Ovary (tissue), 9 donors: Measurements from ENCODE around the gene INPP1. TPM values are rescaled to one million over a fixed set of nuclear protein-coding genes. Genes with fewer than 3 reads are reported as not detected.

Source experiments
- DNase-seq, 5 donors: peaks; one replicate each; pipeline ENCODE4 v3.0.0-alpha.2; 2019 to 2020
- H3K27ac ChIP-seq, 2 donors: fragments of 200-600 bp; one replicate each; pipeline versions ENCODE4 v1.5.1 to v1.8.0; 2019 to 2022
- H3K27me3 ChIP-seq: fragments of 200-600 bp; one replicate; pipeline ENCODE4 v1.8.0; 2022
- H3K36me3 ChIP-seq: fragments of 200-600 bp; sonication (generic); one replicate; pipeline ENCODE4 v1.5.1; 2019
- H3K4me1 ChIP-seq: one replicate; pipeline ENCODE4 v1.8.1; 2013; ENCODE audit warnings: mild to moderate bottlenecking, moderate library complexity; ENCODE audit not compliant: insufficient read depth
- H3K4me3 ChIP-seq: fragments of 200-600 bp; sonication (generic); one replicate; pipeline ENCODE4 v1.5.1; 2017
- H3K9me3 ChIP-seq, 2 donors: fragments of 200-600 bp in 1 of 2; sonication (generic) in 1 of 2; one replicate each; pipeline versions ENCODE4 v1.5.1 to v1.8.1; 2013 to 2019; ENCODE audit warnings: mild to moderate bottlenecking in 1 of 2, moderate library complexity in 1 of 2
- CTCF ChIP-seq, 3 donors: fragments of 450-650 bp in 2 of 3; fragments of 200-600 bp in 1 of 3; IDR thresholded peaks; one replicate each; pipeline versions ENCODE4 v1.5.1 to v1.8.0; 2016 to 2022; ENCODE audit warnings: antibody characterized with exemption in 3 of 3, mild to moderate bottlenecking in 1 of 3
- EP300 ChIP-seq: sonication (generic); formaldehyde crosslinking; IDR thresholded peaks from one replicate; pipeline ENCODE4 v1.6.1; 2017; ENCODE audit warnings: antibody characterized with exemption
- POLR2A ChIP-seq: fragments of 450-650 bp; IDR thresholded peaks from one replicate; pipeline ENCODE4 v1.6.1; 2017; ENCODE audit warnings: antibody characterized with exemption, mild to moderate bottlenecking, moderate library complexity
- WGBS, 3 donors: extraction: QIAGEN DNeasy Blood & Tissue Kit in 1 of 3; methylation state at CpG; one replicate each; pipeline versions ENCODE4 v1.1.5 to v1.1.7; 2013 to 2017; 5-methylcytosine and 5-hydroxymethylcytosine counted together
- intact Hi-C, 4 donors: fragments of 100-400 bp; cut with DNase I; formaldehyde crosslinking; loops; one replicate each; pipeline versions ENCODE4 v1.11.0 to v1.15.1; 2022 to 2023
- polyA plus RNA-seq, 2 donors: library from polyadenylated mRNA; stranded (reverse); fragments of 200-250 nt in 1 of 2; fragments of 350-450 nt in 1 of 2; fragmentation: Illumina TruSeq in 1 of 2; extraction: RNeasy Lipid Tissue Mini Kit (QIAGEN cat#74804) in 1 of 2; gene quantifications; one replicate each; pipeline ENCODE4 v1.2.3, GENCODE V29; 2013 to 2014
- total RNA-seq, 7 donors: library from RNA; depleted of rRNA in 2 of 7; stranded (reverse); fragments of >200 nt in 2 of 7; fragmentation: NEBNext Ultra II Directional in 3 of 7; extraction: Animal tissue kit (Norgen Biotek cat#: 25700) in 3 of 7; gene quantifications; one replicate each; pipeline versions ENCODE4 v1.1.0 to v1.2.4, GENCODE V29; 2016 to 2023
- donor health status: DM: no; HTN: no; CAD: no; lungs with moderate emphysema.
- donor health status: DM: no; HTN: no; CAD: no.
- donor health status: Bipolar disorder and iron deficiency.
- donor health status: DM: yes; HTN: yes; CAD: no.
- donor health status: DM: no; HTN: no; CAD: no.
- donor health status: DM: yes; HTN: yes; CAD: no.

Gene INPP1
- total and polyA plus RNA-seq, 9 donors: 3.5 to 51.2 (median 12.7) TPM

- 83 to 88% (median 86%) methylated on average over 4 of the region's 4 CpGs for WGBS, 3 donors
- no peaks in the 10 kb centered on the region for H3K27me3 ChIP-seq
- no peaks in the 10 kb centered on the region for H3K4me1 ChIP-seq
- TF ChIP-seq EP300 (no peak), POLR2A (no peak), CTCF (IDR thresholded peaks at IDR 0.05) (no peak)
- no peak overlapping the region for H3K4me3 ChIP-seq
- no peak overlapping the region for H3K27ac ChIP-seq
- no peaks in the 10 kb centered on the region for H3K36me3 ChIP-seq
- no peaks in the 10 kb centered on the region for H3K9me3 ChIP-seq
- intact Hi-C loops: no loop called here
- DNase-seq: no peak
These were observed 70.0 kb downstream of the INPP1 start for GRCh38 chr2:190413421-190413820.

GRCh38 chr2:190415251-190415650 lies 71.9 kb downstream of the INPP1 start:
- WGBS, 3 donors: 97 to 99% (median 98%) methylated on average over 4 of the region's 4 CpGs
- TF ChIP-seq EP300 (no peak), POLR2A (no peak), CTCF (IDR thresholded peaks at IDR 0.05) (no peak)
- intact Hi-C loops: no loop called here

GRCh38 chr2:190415794-190416775 lies 72.7 kb downstream of the INPP1 start:
- TF ChIP-seq POLR2A (no peak), EP300 (no peak), CTCF (IDR thresholded peaks at IDR 0.05) (no peak)

More at GRCh38 chr2:190415251-190415650, 71.9 kb downstream of the INPP1 start:
- Histone ChIP-seq H3K9me3 (no peaks in the 10 kb centered on the region), H3K27ac (no peak overlapping the region), H3K4me1 (no peaks in the 10 kb centered on the region), H3K27me3 (no peaks in the 10 kb centered on the region), H3K4me3 (no peak overlapping the region), H3K36me3 (no peaks in the 10 kb centered on the region)
- no peak for DNase-seq

GRCh38 chr2:190417045-190417842 lies 73.9 kb downstream of the INPP1 start:
- H3K27ac ChIP-seq: no peak overlapping the region

More at GRCh38 chr2:190415794-190416775, 72.7 kb downstream of the INPP1 start:
- Histone ChIP-seq H3K4me1 (no peaks in the 10 kb centered on the region), H3K4me3 (no peak overlapping the region), H3K9me3 (no peaks in the 10 kb centered on the region), H3K36me3 (no peaks in the 10 kb centered on the region), H3K27me3 (no peaks in the 10 kb centered on the region), H3K27ac (no peak overlapping the region)
- no peak for DNase-seq
- intact Hi-C loops: no loop called here
- 63 to 75% (median 68%) methylated on average over 2 of the region's 2 CpGs for WGBS, 3 donors

More at GRCh38 chr2:190417045-190417842, 73.9 kb downstream of the INPP1 start:
- no peaks in the 10 kb centered on the region for H3K27me3 ChIP-seq
- intact Hi-C loops: no loop called here
- no peaks in the 10 kb centered on the region for H3K4me1 ChIP-seq
- 87 to 93% (median 90%) methylated on average over 9 of the region's 9 CpGs for WGBS, 3 donors
- H3K36me3 ChIP-seq: no peaks in the 10 kb centered on the region
- H3K9me3 ChIP-seq: no peaks in the 10 kb centered on the region
- no peak for DNase-seq
- no peak for TF ChIP-seq EP300
- TF ChIP-seq CTCF (IDR thresholded peaks at IDR 0.05): no peak
- TF ChIP-seq POLR2A: no peak
- no peak overlapping the region for H3K4me3 ChIP-seq
